Measurements from ENCODE around the gene ICAM4. TPM values are rescaled to one million over a fixed set of nuclear protein-coding genes. Genes with fewer than 3 reads are reported as not detected.

ICAM4 gene
- total RNA-seq, 1 experiment from 2014 or later, result 1.7 TPM

DNA sequence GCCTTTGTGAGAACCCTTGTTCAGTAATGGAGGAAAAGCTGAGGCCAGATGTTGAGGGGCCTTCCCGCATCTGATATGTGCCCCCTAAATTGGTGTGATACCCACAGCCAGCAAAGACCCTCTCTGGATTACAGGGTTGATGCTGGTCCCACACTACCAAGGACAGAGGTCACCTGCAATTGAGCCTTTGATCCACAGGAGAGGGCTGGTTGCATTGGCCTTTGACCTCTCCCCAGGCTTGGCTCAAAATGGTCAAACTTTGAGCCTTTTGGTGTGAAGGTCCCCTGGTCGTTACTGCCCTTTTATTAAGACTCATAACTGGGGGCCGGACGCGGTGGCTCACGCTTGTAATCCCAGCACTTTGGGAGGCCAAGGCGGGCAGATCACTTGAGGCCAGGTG, 43.1 kb upstream of the ICAM4 start:
- intact Hi-C loops (cut with micrococcal nuclease; ENCODE audit: unreplicated experiment), result no loop called here
- TF ChIP-seq, protein P1, sequence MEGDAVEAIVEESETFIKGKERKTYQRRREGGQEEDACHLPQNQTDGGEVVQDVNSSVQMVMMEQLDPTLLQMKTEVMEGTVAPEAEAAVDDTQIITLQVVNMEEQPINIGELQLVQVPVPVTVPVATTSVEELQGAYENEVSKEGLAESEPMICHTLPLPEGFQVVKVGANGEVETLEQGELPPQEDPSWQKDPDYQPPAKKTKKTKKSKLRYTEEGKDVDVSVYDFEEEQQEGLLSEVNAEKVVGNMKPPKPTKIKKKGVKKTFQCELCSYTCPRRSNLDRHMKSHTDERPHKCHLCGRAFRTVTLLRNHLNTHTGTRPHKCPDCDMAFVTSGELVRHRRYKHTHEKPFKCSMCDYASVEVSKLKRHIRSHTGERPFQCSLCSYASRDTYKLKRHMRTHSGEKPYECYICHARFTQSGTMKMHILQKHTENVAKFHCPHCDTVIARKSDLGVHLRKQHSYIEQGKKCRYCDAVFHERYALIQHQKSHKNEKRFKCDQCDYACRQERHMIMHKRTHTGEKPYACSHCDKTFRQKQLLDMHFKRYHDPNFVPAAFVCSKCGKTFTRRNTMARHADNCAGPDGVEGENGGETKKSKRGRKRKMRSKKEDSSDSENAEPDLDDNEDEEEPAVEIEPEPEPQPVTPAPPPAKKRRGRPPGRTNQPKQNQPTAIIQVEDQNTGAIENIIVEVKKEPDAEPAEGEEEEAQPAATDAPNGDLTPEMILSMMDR (IDR thresholded peaks at IDR 0.05; ENCODE audit: unreplicated experiment), result no peak
- Mint-ChIP-seq H3K4me1 (ENCODE audit: low read depth, unreplicated experiment) (no peaks in the 10 kb centered on the region), H3K4me3 (ENCODE audit: low read depth, unreplicated experiment) (no peak overlapping the region), H3K9me3 (ENCODE audit: low read depth, unreplicated experiment) (no peaks in the 10 kb centered on the region), H3K27me3 (ENCODE audit: unreplicated experiment) (no peaks in the 10 kb centered on the region), H3K27ac (ENCODE audit: unreplicated experiment) (no peak overlapping the region), H3K36me3 (ENCODE audit: insufficient read depth, unreplicated experiment) (no peaks in the 10 kb centered on the region)
- no peak for DNase-seq
- no TSS peak for BruUV-seq (replicated peaks)
- CTCF ChIA-PET, result no interaction called here

DNA sequence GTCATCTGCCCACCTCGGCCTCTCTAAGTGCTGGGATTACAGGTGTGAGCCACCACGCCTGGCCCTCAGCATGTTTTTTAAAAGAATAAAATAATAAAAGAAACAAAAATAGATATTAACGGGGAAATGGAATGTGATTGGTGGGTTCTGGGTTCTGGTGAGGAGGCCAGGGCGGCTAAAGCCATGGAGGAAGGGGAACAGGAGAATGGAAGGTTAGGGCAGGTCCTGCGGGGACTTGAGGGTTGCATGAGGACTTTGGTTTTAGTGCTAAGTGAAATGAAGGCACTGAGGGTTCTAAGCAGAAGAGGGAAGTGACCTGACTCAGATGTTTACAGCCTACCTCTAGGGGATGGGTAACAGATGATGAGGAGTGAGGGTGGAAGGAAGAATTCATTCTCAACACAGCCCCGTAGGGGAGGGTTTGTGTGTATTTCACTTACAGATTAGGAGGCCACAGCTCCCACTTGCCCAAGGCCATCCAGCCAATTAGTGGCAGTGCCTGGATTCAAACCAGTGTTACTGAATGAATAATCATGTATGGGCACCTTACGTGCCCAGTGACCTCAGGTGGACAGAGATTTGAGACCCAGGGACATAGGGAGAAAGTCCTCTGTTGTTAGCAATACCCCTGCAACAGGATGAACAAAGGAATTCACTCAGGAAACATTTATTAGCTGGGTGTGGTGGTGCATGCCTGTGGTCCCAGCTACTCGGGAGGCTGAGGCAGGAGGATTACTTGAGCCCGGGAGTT, 41.4 kb upstream of the ICAM4 start:
- intact Hi-C loops (cut with micrococcal nuclease; ENCODE audit: unreplicated experiment), result no loop called here
- BruUV-seq (replicated peaks), result no TSS peak
- no peaks in the 10 kb centered on the region for H3K9me3 Mint-ChIP-seq (ENCODE audit: low read depth, unreplicated experiment)
- no peaks in the 10 kb centered on the region for H3K4me1 Mint-ChIP-seq (ENCODE audit: low read depth, unreplicated experiment)
- H3K27me3 Mint-ChIP-seq (ENCODE audit: unreplicated experiment), result no peaks in the 10 kb centered on the region
- no peak for DNase-seq
- no peak overlapping the region for H3K4me3 Mint-ChIP-seq (ENCODE audit: low read depth, unreplicated experiment)
- H3K27ac Mint-ChIP-seq (ENCODE audit: unreplicated experiment), result no peak overlapping the region
- CTCF ChIA-PET, result interaction anchor here (0.6 kb wide), 1 partner anchor 125 kb away, joined by 4 read pairs; the partner anchor contains the start of gene EIF3G
- TF ChIP-seq, protein P1 (IDR thresholded peaks at IDR 0.05; ENCODE audit: unreplicated experiment), result no peak
- H3K36me3 Mint-ChIP-seq (ENCODE audit: insufficient read depth, unreplicated experiment), result peaks cover 3% of the 10 kb centered on the region

DNA sequence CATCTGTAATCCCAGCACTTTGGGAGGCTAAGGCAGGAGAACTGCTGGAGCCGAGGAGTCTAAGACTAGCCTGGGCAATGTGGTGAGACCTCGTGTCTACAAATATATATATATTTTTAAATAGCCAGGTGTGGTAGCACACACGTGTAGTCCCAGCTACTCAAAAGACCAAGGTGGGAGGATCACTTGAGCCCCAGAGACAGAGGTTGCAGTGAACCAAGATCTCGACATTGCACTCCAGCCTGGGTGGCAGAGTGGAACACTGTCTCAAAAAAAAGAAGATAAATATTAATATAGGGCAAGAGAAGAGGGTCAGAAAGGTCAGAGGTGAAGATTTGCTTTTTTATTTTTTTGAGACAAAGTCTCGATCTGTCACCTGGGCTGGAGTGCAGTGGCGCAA, 40.2 kb upstream of the ICAM4 start:
- no peaks in the 10 kb centered on the region for H3K27me3 Mint-ChIP-seq (ENCODE audit: unreplicated experiment)
- intact Hi-C loops (cut with micrococcal nuclease; ENCODE audit: unreplicated experiment), result no loop called here
- TF ChIP-seq, protein P1 (IDR thresholded peaks at IDR 0.05; ENCODE audit: unreplicated experiment), result no peak
- H3K27ac Mint-ChIP-seq (ENCODE audit: unreplicated experiment), result no peak overlapping the region
- H3K4me1 Mint-ChIP-seq (ENCODE audit: low read depth, unreplicated experiment), result no peaks in the 10 kb centered on the region
- H3K36me3 Mint-ChIP-seq (ENCODE audit: insufficient read depth, unreplicated experiment), result peaks cover 5% of the 10 kb centered on the region
- CTCF ChIA-PET, result no interaction called here
- H3K9me3 Mint-ChIP-seq (ENCODE audit: low read depth, unreplicated experiment), result no peaks in the 10 kb centered on the region
- no peak overlapping the region for H3K4me3 Mint-ChIP-seq (ENCODE audit: low read depth, unreplicated experiment)
- no peak for DNase-seq
- no TSS peak for BruUV-seq (replicated peaks)

DNA sequence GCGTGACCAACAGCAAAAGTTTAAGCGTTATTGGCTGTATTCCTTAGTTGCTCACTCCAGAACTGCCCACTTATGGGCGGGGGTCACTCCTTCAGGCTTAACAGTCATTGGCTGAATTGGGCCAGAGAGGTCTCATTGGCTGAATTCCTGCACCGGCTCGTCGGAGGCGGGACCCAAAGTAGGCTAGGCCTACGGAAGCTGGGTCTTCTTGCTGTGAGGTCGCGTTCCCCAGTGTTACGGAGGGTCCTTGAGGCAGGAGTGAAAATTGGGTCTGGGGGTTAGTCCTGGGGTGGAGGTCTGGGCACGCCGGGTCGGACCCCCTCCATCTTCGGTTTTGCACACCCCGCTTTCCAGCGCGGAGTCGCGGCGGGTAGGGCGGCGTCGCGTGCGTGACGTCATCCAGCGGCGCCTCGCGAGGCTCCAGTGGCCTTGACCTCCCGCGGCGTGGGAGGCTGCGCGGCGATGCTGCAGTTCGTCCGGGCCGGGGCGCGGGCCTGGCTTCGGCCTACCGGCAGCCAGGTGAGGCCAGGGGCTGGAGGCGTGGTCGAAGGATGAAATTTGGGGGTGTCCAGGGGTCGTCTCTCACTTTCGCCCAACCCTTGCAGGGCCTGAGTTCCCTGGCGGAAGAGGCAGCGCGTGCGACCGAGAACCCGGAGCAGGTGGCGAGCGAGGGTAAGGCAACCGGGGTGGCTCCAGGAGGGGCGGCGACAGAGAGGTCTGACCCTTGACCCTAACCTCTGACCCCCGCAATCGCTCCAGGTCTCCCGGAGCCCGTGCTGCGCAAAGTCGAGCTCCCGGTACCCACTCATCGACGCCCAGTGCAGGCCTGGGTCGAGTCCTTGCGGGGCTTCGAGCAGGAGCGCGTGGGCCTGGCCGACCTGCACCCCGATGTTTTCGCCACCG, 34.7 kb upstream of the ICAM4 start, which contains the start of gene MRPL4:
Gene MRPL4, plus strand, starts transcription at position 423 of the 903 bp plus-strand sequence. Its CDS starts 40 bp downstream, at position 463.
- intact Hi-C loops (cut with micrococcal nuclease; ENCODE audit: unreplicated experiment), result loop anchor here (2.0 to 5.0 kb wide), 2 partner anchors 60 to 321 kb away; partner anchors contain the start of gene DNMT1
- Mint-ChIP-seq H3K4me1 (ENCODE audit: low read depth, unreplicated experiment) (no peaks in the 10 kb centered on the region), H3K27me3 (ENCODE audit: unreplicated experiment) (no peaks in the 10 kb centered on the region), H3K36me3 (ENCODE audit: insufficient read depth, unreplicated experiment) (peaks cover 31% of the 10 kb centered on the region), H3K27ac (ENCODE audit: unreplicated experiment) (peak within 1 kb of the TSS; percentile 89), H3K9me3 (ENCODE audit: low read depth, unreplicated experiment) (no peaks in the 10 kb centered on the region), H3K4me3 (ENCODE audit: low read depth, unreplicated experiment) (peak within 1 kb of the TSS; percentile 94)
- TF ChIP-seq, protein P1 (IDR thresholded peaks at IDR 0.05; ENCODE audit: unreplicated experiment), result no peak
- peak; percentile 88 for DNase-seq
- BruUV-seq (replicated peaks), result no TSS peak
- CTCF ChIA-PET, result interaction anchor here (1.1 to 1.3 kb wide), 2 partner anchors 137 to 146 kb away, joined by 3 to 4 read pairs; partner anchors contain the start of gene PPAN

Data from Calu3 (cell line).